Liver (tissue), 3 donors: Measurements from ENCODE around the gene USP40.

Source experiments
- CTCF ChIP-seq: fragments of 150-350 bp; IDR thresholded peaks from 2 replicates; pipeline ENCODE4 v1.5.1; 2017; ENCODE audit warnings: improper control_type of control experiment, low read depth, low read length; ENCODE audit not compliant: missing input control
- EGR1 ChIP-seq, 2 donors: IDR thresholded peaks; 2 replicates each; pipeline ENCODE4 v1.6.1; 2016 to 2018; ENCODE audit warnings: antibody characterized with exemption in 2 of 2, low read depth in 2 of 2
- FOXA1 ChIP-seq: IDR thresholded peaks from 2 replicates; pipeline ENCODE4 v1.6.1; 2016; ENCODE audit warnings: antibody characterized with exemption
- GABPA ChIP-seq, 2 donors: IDR thresholded peaks in 1 of 2; conservative IDR thresholded peaks in 1 of 2; 2 replicates each; pipeline ENCODE4 v1.6.1; 2016; ENCODE audit warnings: antibody characterized with exemption in 2 of 2, mild to moderate bottlenecking in 1 of 2, moderate library complexity in 1 of 2
- HNF4A ChIP-seq, 2 donors: conservative IDR thresholded peaks; 2 replicates each; pipeline ENCODE4 v1.6.1; 2016; ENCODE audit warnings: antibody characterized with exemption in 2 of 2, mild to moderate bottlenecking in 2 of 2
- NR2F2 ChIP-seq: IDR thresholded peaks from 2 replicates; pipeline ENCODE4 v1.6.1; 2016; ENCODE audit warnings: antibody characterized with exemption
- RAD21 ChIP-seq, 2 donors: IDR thresholded peaks; 2 replicates each; pipeline ENCODE4 v1.6.1; 2016; ENCODE audit warnings: antibody characterized with exemption in 2 of 2, mild to moderate bottlenecking in 2 of 2
- RXRA ChIP-seq, 2 donors: IDR thresholded peaks; 2 replicates each; pipeline ENCODE4 v1.6.1; 2017 to 2018; ENCODE audit warnings: antibody characterized with exemption in 2 of 2, mild to moderate bottlenecking in 1 of 2
- SP1 ChIP-seq: IDR thresholded peaks from 2 replicates; pipeline ENCODE4 v1.6.1; 2018; ENCODE audit warnings: antibody characterized with exemption, mild to moderate bottlenecking
- TAF1 ChIP-seq: conservative IDR thresholded peaks from 2 replicates; pipeline ENCODE4 v1.6.1; 2016; ENCODE audit warnings: antibody characterized with exemption, mild to moderate bottlenecking
- YY1 ChIP-seq: IDR thresholded peaks from 2 replicates; pipeline ENCODE4 v1.6.1; 2016; ENCODE audit warnings: antibody characterized with exemption, mild to moderate bottlenecking
- ZBTB33 ChIP-seq: IDR thresholded peaks from 2 replicates; pipeline ENCODE4 v1.6.1; 2016; ENCODE audit warnings: antibody characterized with exemption
- TF ChIP-seq, protein P1 (sequence below): IDR thresholded peaks from 2 replicates; pipeline ENCODE4 v1.6.1; 2016; ENCODE audit warnings: antibody characterized with exemption, mild to moderate bottlenecking
- TF ChIP-seq, protein P2 (sequence below): IDR thresholded peaks from 2 replicates; pipeline ENCODE4 v1.6.1; 2016; ENCODE audit warnings: antibody characterized with exemption
- donor health status: healthy.
- donor health status: healthy.

- TF ChIP-seq CTCF (no peak), ZBTB33 (no peak), GABPA (IDR thresholded peaks at IDR 0.05 in 1 of 2, conservative IDR thresholded peaks at IDR 0.05 in 1 of 2) (no peak), RAD21 (IDR thresholded peaks at IDR 0.05) (no peak), TAF1 (no peak), HNF4A (conservative IDR thresholded peaks at IDR 0.05) (no peak), NR2F2 (no peak), EGR1 (IDR thresholded peaks at IDR 0.05; ENCODE audit: low read depth in 2 of 2) (no peak), RXRA (IDR thresholded peaks at IDR 0.05) (no peak), YY1 (no peak), FOXA1 (no peak), SP1 (no peak)
- TF ChIP-seq, protein P1, sequence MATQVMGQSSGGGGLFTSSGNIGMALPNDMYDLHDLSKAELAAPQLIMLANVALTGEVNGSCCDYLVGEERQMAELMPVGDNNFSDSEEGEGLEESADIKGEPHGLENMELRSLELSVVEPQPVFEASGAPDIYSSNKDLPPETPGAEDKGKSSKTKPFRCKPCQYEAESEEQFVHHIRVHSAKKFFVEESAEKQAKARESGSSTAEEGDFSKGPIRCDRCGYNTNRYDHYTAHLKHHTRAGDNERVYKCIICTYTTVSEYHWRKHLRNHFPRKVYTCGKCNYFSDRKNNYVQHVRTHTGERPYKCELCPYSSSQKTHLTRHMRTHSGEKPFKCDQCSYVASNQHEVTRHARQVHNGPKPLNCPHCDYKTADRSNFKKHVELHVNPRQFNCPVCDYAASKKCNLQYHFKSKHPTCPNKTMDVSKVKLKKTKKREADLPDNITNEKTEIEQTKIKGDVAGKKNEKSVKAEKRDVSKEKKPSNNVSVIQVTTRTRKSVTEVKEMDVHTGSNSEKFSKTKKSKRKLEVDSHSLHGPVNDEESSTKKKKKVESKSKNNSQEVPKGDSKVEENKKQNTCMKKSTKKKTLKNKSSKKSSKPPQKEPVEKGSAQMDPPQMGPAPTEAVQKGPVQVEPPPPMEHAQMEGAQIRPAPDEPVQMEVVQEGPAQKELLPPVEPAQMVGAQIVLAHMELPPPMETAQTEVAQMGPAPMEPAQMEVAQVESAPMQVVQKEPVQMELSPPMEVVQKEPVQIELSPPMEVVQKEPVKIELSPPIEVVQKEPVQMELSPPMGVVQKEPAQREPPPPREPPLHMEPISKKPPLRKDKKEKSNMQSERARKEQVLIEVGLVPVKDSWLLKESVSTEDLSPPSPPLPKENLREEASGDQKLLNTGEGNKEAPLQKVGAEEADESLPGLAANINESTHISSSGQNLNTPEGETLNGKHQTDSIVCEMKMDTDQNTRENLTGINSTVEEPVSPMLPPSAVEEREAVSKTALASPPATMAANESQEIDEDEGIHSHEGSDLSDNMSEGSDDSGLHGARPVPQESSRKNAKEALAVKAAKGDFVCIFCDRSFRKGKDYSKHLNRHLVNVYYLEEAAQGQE = no peak
- TF ChIP-seq, protein P2, sequence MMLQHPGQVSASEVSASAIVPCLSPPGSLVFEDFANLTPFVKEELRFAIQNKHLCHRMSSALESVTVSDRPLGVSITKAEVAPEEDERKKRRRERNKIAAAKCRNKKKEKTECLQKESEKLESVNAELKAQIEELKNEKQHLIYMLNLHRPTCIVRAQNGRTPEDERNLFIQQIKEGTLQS = no peak
These were observed 85.0 kb downstream of the USP40 start for GRCh38 chr2:233481368-233482142.
